Amniotic epithelial cell (primary cell): Measurements from ENCODE around the gene CKLF.
"Not testable (repeated sequence)": the region's sequence is repeated elsewhere in the genome, so short reads cannot be mapped to it uniquely, and the experiment has no call there.

Experiments used
- DNase-seq: peaks from one replicate; pipeline ENCODE4 v3.0.0-alpha.2; 2010; ENCODE audit warnings: low read depth

The CKLF gene

DNA sequence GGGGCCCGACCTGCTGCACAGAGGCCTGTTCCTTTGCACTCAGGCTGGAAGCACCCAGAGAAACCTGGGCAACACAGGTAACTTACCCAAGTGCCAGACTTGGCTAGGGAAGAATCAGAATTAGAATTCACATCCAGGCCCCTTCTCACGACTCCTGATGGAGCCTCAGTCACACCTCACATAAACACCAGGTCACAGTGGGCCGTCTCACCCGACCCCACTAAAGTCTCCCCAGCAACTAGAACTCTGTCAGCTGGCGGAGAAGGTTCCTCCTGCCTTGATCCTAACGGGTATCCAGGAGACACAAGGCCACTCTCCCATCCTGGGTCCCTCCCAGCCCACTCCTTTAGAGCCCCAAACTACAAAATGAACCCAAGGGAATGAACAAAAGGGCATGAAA lies 8.8 kb upstream of the CKLF start:
- DNase-seq: no peak

DNA sequence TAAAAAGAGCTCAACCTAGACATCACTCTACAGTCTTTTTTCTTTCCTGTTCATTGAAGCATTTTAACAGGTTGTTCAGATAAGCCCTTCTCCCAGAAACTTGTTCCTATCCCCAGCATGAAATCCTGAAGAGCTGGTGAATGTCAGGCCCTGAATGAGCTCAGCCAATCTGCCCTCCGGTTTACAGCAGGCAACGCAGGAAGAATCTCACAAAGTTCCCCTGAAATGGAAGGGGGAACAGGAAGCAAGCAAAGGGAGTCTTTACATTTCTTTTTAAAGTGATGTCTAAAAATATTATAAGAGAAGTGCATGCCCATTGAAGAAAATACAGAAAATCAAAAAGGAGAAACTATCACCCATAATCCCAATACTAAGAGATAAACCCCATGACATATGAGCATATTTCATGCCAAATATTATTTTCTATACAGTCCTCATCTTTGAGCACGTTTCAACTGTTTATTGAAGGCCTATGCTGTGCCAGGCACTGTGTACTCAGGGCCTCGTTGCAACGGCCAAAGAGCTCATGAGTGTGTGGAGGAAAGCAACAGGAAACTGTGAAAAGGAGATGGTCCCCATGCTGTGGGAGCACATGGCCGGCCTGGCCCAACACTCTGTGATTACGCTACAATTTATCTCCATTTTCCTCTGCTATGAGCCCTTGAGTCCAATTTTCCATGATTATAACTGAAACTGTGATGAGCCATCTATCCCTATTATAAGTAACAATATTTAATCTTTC lies 8.2 kb upstream of the CKLF start:
- no peak for DNase-seq

DNA sequence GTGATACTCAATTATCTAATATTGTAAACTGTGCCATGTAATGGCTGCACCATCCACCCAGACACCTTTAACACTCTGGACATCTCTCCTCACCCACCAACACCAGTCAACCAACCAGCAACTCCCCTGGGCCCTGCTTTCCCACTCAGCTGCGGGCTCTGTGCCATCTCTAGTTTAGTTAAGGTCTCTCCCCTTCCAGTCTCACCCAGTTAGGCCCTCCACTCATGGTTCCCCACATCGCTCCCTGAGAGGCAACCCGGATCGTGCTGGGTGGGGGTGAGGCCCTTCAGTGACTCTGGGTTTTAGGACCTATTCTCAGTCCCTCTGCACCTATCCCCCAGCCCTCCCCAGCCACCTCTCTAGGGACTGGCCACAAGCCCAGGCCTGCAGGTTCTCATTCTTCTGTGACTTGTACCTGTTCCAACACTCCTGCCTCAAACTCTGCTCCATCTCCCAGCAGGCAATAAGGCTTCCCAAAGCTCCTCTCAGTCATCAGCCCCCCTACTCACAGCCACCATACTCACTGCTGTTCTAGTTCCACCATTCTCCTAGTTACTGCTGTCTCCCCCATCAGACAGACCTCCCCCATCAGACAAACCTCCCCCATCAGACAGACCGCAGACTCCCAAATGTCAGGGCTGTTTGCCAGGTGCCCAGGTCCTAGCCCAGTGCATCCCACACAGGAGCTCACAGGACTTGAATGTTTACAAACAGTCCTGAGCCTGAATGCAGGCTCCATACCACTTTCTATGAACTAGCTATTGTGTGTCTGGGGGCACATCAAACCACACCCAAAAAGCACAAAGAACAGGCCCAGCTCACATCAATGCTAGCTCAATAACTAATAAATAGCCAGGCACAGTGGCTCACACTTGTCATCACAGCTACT lies 5.0 kb upstream of the CKLF start:
- DNase-seq: no peak

DNA sequence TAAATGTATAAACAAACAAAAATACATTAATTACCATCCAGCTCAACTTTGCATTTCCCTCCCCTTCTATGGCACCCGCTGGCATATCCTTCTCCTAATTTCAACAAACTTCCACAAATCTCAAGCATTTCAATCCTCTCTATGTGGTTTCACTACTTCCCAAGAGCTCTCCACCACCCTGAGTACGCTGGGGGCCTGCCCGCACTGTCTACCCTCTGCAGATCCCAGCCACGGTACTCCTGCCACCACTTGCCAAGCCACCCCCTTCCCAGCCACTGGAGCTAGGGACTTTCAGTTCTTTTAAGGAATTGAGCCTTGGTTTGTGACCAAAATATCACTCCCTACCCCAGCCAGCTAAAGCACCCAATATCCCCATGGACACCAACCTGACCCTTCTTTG lies 4.3 kb upstream of the CKLF start:
- no peak for DNase-seq

DNA sequence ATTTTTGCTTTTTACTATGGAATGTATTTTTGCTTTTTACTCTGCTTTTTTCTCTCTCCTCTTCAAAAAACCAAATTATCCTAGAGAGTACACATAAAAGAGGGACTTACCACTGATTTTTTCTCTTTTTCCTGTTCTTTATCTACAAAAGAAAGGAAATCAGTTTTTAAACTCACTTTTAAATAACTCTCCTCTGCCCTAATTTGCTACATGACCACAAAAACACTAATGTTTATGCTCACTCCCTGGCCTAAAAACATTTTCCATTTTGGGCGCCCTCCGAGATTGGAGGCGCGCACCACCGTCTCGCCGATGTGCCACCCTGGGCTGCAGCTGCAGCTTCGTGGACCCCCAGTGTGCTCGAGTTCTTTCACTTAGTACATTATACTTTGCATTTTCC lies 3.5 kb upstream of the CKLF start:
- DNase-seq: no peak

DNA sequence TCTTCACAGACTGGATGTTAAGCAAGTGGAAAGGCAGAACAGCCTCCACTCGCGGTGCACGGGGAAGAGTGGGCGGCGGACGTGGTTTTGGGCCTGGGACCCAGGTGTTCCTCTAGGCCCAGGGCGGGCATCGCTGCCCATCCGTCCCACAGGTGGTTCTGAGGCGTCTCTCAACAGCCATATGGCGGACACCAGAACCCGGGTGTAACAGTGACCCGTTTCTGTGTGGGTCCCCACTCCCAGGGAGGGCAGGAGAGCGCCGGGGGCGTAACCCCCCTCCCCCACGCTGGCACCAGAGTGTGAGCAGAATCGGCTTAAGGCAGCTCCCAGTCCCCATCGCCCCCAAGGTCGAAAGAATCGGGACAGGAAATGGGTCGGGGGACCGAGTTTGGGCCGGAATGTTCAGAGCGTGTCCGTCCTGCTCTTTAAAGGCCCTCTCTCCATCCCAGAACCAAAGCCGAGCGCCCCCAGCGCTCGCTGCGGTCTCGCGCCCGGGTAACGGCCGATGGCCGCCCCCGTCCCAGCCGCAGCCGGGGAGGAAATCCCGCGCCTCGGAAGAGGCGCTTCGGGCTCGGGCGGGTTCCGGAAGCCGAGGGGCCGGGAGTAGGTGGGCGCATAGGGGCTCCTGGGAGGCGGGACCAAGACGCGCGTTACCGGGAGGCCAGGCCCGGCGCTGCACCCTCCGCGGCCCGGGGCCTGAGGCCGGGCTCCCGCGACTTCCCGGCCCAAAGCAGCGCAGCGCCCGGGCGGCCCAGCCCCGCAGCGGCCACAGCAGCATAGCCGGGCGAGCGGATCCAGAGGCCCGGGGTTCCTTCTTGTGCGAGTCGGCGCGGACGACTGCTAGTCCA lies 2.9 kb upstream of the CKLF start, which contains the start of gene TK2:
TK2 (minus strand) TSS at position 839 of the 848 bp plus-strand sequence; CDS start at position 778, 61 bp downstream.
- peak; percentile 59 for DNase-seq

DNA sequence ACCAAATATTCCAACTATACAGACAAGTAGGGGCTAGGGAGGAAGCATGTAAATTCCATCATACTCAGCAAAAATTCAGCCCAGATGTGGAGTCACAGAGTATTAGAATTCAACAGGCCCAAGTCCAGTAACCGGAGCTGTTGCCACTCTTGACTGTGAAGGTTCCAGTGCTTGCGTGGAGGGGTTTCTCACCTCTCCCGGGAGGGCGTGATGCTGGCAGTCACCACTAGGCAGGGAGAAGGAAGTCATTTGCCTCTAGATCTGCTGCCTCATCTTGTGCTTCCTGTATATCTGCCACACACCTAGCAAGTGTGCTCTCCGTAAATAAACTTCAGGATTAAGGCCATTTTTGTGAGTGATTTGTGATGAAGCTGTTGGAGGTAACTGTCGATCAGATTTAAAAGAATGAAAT lies 1.0 kb upstream of the CKLF start:
- peak; percentile 17 for DNase-seq

DNA sequence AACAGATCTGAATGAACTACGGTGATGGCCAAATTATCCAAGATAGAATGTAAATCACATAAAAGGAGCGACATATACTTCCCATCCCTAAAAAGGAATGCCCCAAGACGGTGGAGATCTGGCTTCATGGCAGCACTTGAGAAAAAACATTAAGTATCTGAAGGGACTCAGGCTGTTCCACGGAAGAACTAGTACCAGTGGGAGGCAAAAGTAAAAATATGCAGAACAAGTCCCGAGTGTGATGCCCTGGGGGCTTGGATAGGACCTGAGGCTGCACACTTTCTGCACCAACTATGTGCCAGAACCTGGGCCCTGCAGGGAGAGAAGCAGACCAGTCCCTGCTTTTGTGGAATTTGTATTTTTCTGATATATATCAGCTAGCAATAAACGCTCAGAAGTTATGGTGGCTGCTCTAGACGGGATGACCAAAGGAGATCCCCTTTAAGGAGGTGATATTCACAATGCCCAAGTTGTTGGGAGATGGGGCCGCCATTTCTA lies 539 bp upstream of the CKLF start:
- no peak for DNase-seq

DNA sequence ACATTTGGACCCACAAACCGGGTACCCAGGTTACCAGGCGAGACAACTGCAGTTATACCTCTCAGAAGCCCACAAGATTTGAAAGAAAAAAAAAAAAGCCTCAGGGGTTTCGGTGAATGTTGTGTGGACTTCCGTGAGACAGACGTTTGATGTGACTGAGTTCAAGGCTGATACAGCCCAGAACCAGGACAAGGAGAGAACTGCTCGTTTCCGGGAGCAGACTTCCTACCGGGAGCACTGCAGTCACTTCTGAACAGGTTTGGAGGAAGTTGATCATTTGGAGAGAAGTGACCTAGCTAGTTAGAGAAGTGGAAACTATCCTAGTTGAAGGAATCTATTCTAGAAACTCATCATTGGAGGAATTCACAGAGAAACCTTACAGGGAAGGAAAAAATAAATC lies 847 bp downstream of the CKLF start:
- no peak for DNase-seq

DNA sequence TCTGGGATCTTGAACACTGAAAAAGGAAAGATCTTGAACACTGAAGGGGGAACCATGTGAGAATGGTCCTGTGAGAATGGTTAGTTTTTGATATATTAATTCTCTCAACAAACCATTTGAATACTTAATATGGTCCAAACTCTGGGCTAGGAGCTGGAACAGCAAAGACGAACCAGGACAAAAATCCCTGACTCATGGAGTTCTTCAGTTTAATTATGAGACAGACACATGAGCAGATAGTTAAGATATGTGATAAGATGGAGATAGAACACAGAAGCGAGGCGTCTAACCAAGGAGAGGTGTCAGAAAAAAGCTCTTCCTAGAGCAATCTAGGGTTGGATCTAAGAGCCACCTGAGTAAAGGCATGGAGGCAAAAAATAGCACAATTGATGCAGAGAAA lies 1.6 kb downstream of the CKLF start:
- no peak for DNase-seq

DNA sequence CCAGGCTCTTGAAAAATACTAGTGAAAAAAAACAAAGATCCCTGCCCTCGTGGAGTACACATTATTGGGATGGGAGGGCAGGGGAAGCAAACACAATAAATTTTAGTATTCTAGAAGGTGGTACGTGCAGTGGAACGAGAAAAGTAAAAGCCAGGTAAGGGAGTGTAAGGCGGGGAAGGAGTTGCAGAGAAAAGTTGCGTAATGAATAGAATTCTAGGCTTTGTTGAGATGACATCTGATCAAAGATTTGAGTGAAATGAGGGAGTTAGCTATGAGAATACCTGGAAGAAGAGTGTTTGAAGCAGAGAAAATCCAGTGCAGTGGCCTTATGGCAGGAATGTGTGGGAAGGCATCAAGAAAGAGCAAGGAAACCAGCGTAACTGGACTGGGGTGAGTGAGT lies 2.1 kb downstream of the CKLF start:
- DNase-seq: no peak

DNA sequence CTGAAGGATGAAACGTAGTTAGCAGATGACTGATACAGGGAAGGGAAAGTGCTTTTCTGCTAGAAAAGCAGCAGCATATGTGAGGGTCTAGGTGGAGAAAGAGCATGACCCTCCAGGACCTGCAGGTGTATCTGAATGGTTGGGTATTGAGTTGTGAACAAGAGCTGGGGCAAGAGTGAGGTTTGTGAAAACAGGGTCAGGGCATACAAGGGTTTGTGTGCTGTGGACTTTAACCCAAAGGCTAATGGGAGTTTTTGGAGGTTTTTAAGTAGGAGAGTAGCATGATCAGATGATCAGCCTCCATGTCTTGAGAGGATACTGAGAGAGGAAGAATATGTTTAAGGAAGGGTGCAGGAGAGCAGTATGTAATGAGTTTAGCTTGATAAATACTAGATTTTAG lies 7.7 kb downstream of the CKLF start:
- no peak for DNase-seq

DNA sequence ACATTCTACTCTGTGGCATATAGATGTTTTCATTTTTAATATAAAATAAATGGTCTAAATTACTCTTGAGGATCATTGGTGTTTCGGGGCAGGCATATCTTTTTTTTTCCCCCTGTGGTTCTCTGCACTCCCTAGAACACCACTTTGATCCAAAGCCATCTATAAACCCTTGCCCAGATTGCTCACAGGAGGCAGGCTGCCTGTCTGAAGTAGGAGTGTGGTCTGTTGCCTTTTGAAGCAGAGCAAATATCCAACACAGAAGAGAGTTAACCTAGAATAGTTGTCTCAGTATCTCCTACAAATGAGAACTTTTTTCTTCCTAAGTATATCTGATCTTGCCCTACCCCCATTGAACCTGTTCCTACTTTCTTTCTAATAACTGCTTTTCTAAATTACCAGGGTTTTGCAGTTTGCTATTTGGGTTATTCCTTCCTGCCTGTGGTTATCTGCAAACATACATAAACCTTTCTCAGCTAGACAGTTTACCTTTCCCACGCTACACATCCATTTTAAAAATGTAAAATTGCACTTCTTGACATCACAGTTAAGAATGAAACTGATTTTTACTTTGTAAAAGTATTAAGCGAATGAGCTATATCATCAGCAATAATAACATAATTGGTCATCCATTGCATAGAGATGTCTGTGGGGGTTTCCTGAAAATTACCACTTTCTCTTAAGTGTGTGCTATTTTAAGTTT lies 9.2 kb downstream of the CKLF start:
- DNase-seq: no peak

DNA sequence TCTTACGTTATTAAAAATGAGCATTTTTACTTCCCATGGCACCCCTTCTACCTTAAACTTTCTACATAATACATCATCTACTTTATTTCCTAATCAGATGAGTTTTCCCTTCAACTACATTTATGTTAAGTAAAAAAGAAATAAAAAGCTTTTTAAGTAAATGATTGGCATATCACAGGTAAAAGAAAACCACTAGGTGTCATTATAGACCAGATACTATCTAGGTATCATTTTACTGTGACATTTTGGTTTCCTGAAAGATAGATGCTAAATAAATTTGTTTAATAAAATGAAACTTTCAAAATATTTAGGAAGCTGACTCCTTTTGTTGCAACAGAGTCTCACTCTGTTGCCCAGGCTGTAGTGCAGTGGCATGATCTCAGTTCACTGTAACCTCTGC lies 10.0 kb downstream of the CKLF start:
- no peak for DNase-seq

DNA sequence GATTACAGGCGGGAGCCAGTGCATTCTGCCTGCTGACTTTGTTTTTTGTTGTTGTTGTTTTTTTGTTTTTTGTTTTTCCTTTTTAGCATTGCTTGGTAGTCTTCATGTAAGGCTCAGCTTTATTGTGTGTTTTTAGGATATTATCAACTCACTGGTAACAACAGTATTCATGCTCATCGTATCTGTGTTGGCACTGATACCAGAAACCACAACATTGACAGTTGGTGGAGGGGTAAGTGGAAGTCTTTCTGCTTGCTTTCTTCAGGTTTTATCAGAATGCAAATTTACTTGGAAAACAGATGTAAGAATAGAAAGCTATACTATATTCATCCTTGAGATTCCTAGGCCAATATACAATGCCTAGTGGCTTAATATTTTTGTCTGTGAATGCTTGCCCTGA lies 10.6 kb downstream of the CKLF start:
- no peak for DNase-seq

DNA sequence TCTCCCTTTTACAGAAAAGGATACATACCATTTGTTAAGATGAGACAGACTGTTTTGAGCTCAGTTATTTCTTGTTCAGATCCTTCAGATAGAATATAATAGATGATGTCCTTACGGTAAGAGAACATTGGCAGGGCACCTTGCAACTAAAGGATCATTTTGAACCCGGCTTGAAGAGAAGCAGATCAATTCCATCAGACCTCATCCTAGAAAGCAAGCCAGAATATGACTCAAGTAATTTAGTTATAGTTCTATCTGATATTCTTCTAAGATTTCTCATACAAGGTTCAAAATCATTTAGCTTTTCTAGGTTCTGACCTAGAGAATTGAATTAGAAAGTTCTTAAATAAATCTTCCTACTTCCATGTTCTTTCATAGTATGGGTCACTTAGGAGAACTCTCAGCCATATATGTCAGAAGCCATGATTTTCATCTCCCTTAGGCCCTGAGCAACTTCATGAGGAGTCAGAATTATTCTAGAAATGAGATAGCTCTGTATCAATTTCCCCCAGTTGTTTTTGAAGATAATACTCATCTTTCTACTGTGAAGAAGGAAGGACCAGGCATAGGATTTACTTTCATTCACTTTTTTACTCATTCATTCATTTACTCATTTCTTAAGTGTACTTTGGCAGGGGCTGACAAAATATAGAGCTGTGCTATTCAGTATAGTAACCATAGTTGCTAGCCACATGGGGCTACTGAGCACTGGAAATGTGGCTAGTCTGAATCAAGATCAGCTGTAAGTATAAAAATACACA lies 11.4 kb downstream of the CKLF start:
- DNase-seq: no peak

DNA sequence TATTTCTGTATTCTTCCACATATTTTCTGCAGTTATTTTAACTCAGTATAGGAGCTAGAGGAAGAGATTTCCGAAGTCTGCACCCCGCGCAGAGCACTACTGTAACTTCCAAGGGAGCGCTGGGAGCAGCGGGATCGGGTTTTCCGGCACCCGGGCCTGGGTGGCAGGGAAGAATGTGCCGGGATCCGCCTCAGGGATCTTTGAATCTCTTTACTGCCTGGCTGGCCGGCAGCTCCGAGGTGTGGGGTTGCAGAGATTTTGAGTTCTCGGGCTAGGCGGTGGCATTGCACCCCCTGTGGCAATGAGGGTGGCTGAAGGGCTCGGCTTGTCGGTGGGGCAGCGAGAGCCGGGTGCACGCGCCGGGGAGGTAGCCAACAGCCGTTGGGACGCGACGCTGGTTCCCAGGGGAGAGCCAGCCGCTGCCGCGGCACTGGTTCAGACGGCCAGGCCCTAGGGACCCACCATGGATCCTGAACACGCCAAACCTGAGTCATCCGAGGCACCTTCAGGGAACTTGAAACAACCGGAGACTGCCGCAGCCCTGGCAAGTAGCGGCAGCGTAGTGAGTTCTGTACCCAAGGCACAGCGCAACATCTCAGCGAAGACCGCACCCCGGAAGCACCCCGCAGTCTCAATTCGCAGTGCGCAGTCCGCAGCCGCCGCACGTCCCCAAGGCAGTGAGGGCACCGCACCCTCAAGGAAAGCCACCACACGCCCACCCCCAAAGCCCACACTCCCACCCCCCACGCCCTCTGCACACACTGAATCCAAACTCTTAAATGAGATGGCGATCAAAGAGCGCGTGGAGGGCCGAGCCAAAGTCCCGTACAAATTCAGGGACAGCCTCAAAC lies 13.9 kb downstream of the CKLF start, which contains the start of gene CMTM1:
CMTM1 (plus strand) TSS at position 389 of the 851 bp plus-strand sequence; CDS start at position 464, 75 bp downstream.
- DNase-seq: no peak

DNA sequence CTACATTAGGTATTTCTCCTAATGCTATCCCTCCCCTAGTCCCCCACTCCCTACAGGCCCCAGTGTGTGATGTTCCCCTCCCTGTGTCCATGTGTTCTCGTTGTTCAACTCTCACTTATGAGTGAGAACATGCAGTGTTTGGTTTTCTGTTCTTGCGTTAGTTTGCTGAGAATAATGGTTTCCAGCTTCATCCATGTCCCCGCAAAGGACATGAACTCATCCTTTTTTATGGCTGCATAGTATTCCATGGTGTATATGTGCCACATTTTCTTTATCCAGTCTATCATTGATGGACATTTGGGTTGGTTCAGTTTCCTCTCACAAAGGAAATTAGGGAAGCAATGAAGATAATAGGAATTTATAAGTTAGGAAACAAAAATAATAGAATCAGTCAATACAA lies 14.9 kb downstream of the CKLF start:
- not testable (repeated sequence) for DNase-seq

DNA sequence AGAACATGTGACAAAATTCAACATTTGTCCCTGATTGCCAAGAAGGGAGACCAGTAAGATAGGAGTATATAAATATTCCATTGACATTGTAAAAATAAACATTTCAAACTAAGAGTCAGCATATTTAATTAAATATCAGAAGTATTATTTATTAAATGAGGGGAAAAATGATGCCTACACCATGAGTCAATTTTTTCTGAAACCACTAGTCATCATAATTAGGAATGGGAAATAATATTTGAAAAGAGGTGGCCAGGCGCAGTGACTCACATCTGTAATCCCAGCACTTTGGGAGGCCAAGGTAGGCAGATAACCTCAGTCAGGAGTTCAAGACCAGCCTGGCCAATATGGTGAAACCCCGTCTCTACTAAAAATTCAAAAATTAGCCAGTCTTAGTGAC lies 16.0 kb downstream of the CKLF start:
- DNase-seq: peak; percentile 56

DNA sequence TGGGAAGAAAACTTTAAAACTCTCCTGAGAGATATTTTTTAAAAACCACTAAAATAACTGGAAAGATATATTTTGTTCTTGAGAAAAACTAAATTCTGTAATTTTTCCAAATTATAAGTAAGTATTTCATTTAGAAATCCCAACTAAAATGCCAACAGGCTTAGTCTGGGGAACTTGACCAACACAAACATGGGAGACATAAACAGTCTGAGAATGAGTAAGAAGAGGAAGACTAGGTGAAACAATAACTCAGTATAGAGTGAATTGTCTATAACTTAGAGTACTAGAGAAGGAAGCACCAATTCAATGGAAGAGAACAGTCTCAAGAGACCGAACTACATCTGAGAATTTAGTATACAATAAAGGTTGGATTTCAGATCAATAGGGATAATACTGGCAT lies 16.8 kb downstream of the CKLF start:
- peak; percentile 67 for DNase-seq
